GM12891 (cell line): Measurements from ENCODE around the gene NPIPB12.
"Not testable (repeated sequence)": the region's sequence is repeated elsewhere in the genome, so short reads cannot be mapped to it uniquely, and the experiment has no call there.

Experiments
- POLR2A ChIP-seq: IDR thresholded peaks from 2 replicates; pipeline ENCODE4 v1.6.1; 2011; ENCODE audit warnings: low read depth, low read length, control low read depth
- POLR2AphosphoS5 ChIP-seq: IDR thresholded peaks from 2 replicates; pipeline ENCODE4 v1.6.1; 2011; ENCODE audit warnings: low read depth, low read length, control low read depth
- SPI1 ChIP-seq: IDR thresholded peaks from 2 replicates; pipeline ENCODE4 v1.6.1; 2011; ENCODE audit warnings: low read depth, low read length, control low read depth
- TAF1 ChIP-seq: IDR thresholded peaks from 2 replicates; pipeline ENCODE4 v1.6.1; 2011; ENCODE audit warnings: low read depth, low read length, control low read depth

DNA sequence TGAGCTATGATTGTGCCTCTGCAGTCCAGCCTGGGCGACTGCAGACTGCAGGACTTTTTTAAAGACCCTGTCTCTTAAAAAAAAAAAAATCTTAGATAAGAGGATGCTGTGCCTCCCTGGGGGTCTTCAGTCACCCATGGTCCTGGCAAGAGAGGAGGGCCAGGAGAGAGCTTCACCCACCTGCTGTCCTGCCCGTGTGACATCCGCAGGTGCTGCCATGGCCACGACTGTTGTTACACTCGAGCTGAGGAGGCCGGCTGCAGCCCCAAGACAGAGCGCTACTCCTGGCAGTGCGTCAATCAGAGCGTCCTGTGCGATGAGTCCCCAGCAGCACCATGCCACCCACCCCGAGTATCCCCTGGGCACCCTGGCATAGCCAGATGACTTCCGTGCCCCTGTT is 23.9 kb downstream of the NPIPB12 start:
- TF ChIP-seq SPI1, POLR2A, TAF1, POLR2AphosphoS5: not testable (repeated sequence)
